B cell (primary cell): ENCODE measurements around the gene BOD1L2. TPM values are rescaled to one million over a fixed set of nuclear protein-coding genes. Genes with fewer than 3 reads are reported as not detected.

ENCODE experiments used
- ATAC-seq: fragments of 200-7000 bp; cut with Tn5 transposase; one replicate; pipeline ENCODE4 v1.10.0; 2021; ENCODE audit warnings: low read depth, mild to moderate bottlenecking, moderate number of reproducible peaks, moderate library complexity
- CTCF ChIA-PET: fragments of 350-600 bp; sonication (Branson Sonifier 250); formaldehyde crosslinking; loops from one replicate; lab custom pipeline; 2021; ENCODE audit warnings: antibody characterized with exemption, inconsistent platforms; lab: Charles Lee
- POLR2A ChIA-PET: fragments of 350-600 bp; sonication (Branson Sonifier 250); formaldehyde crosslinking; loops from one replicate; lab custom pipeline; 2021; ENCODE audit warnings: antibody characterized with exemption; lab: Charles Lee
- DNase-seq: peaks from one replicate; pipeline ENCODE4 v3.0.0; 2013
- H2AFZ ChIP-seq: 2 replicates; pipeline ENCODE4 v1.6.1; 2012; ENCODE audit warnings: mild to moderate bottlenecking, low read depth, low read length; ENCODE audit not compliant: insufficient read depth, poor library complexity, severe bottlenecking
- H3K27ac ChIP-seq, 2 donors: 1 replicate in 1 of 2; 2 replicates in 1 of 2; pipeline ENCODE4 v1.5.1; 2012 to 2013; ENCODE audit warnings: low read length in 2 of 2, mild to moderate bottlenecking in 2 of 2, moderate library complexity in 1 of 2
- H3K27me3 ChIP-seq, 4 experiments: fragments of 200-600 bp in 1 of 4; sonication (generic) in 1 of 4; replicated peaks in 1 of 4; 1 replicate in 2 of 4; 2 replicates in 2 of 4; pipeline versions ENCODE4 v1.6.1 to v1.7.0; 2013 to 2016; ENCODE audit warnings: low read length in 3 of 4, mild to moderate bottlenecking in 2 of 4, mixed read lengths in 1 of 4, moderate library complexity in 1 of 4; ENCODE audit not compliant: insufficient read depth in 4 of 4, control insufficient read depth in 3 of 4; ENCODE audit errors: control extremely low read depth in 1 of 4
- H3K36me3 ChIP-seq, 2 experiments: replicated peaks in 1 of 2; 1 replicate in 1 of 2; 2 replicates in 1 of 2; pipeline versions ENCODE4 v1.6.1 to v1.7.1; 2013; ENCODE audit warnings: low read length in 1 of 2; ENCODE audit not compliant: insufficient read depth in 2 of 2, control insufficient read depth in 1 of 2; ENCODE audit errors: control extremely low read depth in 1 of 2, extremely low read depth in 1 of 2
- H3K4me1 ChIP-seq, 2 donors: fragments of 200-600 bp in 1 of 2; sonication (generic) in 1 of 2; 1 replicate in 1 of 2; 2 replicates in 1 of 2; pipeline versions ENCODE4 v1.5.1 to v1.6.1; 2013 to 2017; ENCODE audit warnings: low read length in 2 of 2; ENCODE audit not compliant: control insufficient read depth in 2 of 2, insufficient read depth in 2 of 2
- H3K4me2 ChIP-seq: replicated peaks from 2 replicates; pipeline ENCODE3; 2012; ENCODE audit warnings: mild to moderate bottlenecking, low read depth, low read length; ENCODE audit not compliant: poor library complexity, severe bottlenecking
- H3K4me3 ChIP-seq, 5 experiments: fragments of 200-600 bp in 1 of 5; sonication (generic) in 1 of 5; 1 replicate in 3 of 5; 2 replicates in 2 of 5; pipeline versions ENCODE4 v1.5.1 to v1.7.0; 2011 to 2016; ENCODE audit warnings: low read length in 4 of 5, mild to moderate bottlenecking in 4 of 5, low read depth in 2 of 5, control low read depth in 1 of 5, moderate library complexity in 1 of 5; ENCODE audit not compliant: insufficient read depth in 1 of 5; ENCODE audit errors: control extremely low read depth in 1 of 5, extremely low read depth in 1 of 5
- H3K79me2 ChIP-seq: fragments of 200-600 bp; sonication (generic); one replicate; pipeline ENCODE4 v1.6.0; 2016; ENCODE audit warnings: low read length; ENCODE audit not compliant: control insufficient read depth, insufficient read depth
- H3K9ac ChIP-seq: fragments of 200-600 bp; sonication (generic); 2 replicates; pipeline ENCODE4 v1.6.1; 2017; ENCODE audit warnings: mild to moderate bottlenecking, low read length, moderate library complexity
- H3K9me3 ChIP-seq, 3 donors: one replicate each; pipeline versions ENCODE4 v1.6.1 to v1.7.1; 2013; ENCODE audit warnings: low read length in 2 of 3; ENCODE audit not compliant: control insufficient read depth in 2 of 3, insufficient read depth in 1 of 3; ENCODE audit errors: control extremely low read depth in 1 of 3
- H4K20me1 ChIP-seq: 2 replicates; pipeline ENCODE4 v1.6.0; 2012; ENCODE audit warnings: mild to moderate bottlenecking, low read length; ENCODE audit not compliant: insufficient read depth, control insufficient read depth, poor library complexity, severe bottlenecking
- H3K27ac Mint-ChIP-seq: one replicate; pipeline ENCODE4 v1.8.0; 2021; ENCODE audit warnings: mixed read lengths
- H3K27me3 Mint-ChIP-seq: one replicate; pipeline ENCODE4 v1.8.0; 2021; ENCODE audit warnings: mixed read lengths
- H3K4me1 Mint-ChIP-seq: one replicate; pipeline ENCODE4 v1.8.0; 2021; ENCODE audit warnings: mixed read lengths
- H3K4me3 Mint-ChIP-seq: one replicate; pipeline ENCODE4 v1.8.0; 2021; ENCODE audit warnings: mixed read lengths
- H3K9me3 Mint-ChIP-seq: one replicate; pipeline ENCODE4 v1.8.0; 2022; ENCODE audit warnings: mixed read lengths; ENCODE audit not compliant: insufficient read depth
- EZH2 ChIP-seq: IDR thresholded peaks from 2 replicates; pipeline ENCODE4 v1.6.1; 2012; ENCODE audit warnings: borderline replicate concordance, low read depth, mild to moderate bottlenecking, moderate library complexity, low read length; ENCODE audit not compliant: insufficient read depth, poor library complexity, severe bottlenecking
- WGBS: methylation state at CpG from one replicate; pipeline ENCODE4 v1.1.5; 2013; ENCODE audit warnings: missing lambda C conversion rate; ENCODE audit not compliant: insufficient coverage; 5-methylcytosine and 5-hydroxymethylcytosine counted together
- intact Hi-C: fragments of 100-400 bp; cut with micrococcal nuclease; formaldehyde crosslinking; loops from one replicate; pipeline ENCODE4 v1.10.0; 2022
- polyA plus RNA-seq: library from polyadenylated mRNA; depleted of rRNA; stranded (reverse); fragments of >200 nt; gene quantifications from 2 replicates; pipeline ENCODE4 v1.2.3, GENCODE V29; 2012
- total RNA-seq, 2 donors: library from RNA; stranded (reverse); fragments of 120-200 nt in 1 of 2; gene quantifications; 1 replicate in 1 of 2; 2 replicates in 1 of 2; pipeline versions ENCODE4 v1.2.3 to v1.2.4, GENCODE V29; 2013 to 2022
- TF ChIP-seq, protein P1 (sequence below): fragments of 200-600 bp; IDR thresholded peaks from one replicate; pipeline ENCODE4 v1.8.0; 2022; ENCODE audit warnings: antibody characterized with exemption, mild to moderate bottlenecking

BOD1L2 gene
- total and polyA plus RNA-seq, 2 donors (not counting 1 experiment from before 2014, with no cell fraction given): not detected

GRCh38 chr18:57171026-57171425, 24.1 kb downstream of the BOD1L2 start:
- no peak for DNase-seq
- TF ChIP-seq EZH2: no peak
- TF ChIP-seq, protein P1, sequence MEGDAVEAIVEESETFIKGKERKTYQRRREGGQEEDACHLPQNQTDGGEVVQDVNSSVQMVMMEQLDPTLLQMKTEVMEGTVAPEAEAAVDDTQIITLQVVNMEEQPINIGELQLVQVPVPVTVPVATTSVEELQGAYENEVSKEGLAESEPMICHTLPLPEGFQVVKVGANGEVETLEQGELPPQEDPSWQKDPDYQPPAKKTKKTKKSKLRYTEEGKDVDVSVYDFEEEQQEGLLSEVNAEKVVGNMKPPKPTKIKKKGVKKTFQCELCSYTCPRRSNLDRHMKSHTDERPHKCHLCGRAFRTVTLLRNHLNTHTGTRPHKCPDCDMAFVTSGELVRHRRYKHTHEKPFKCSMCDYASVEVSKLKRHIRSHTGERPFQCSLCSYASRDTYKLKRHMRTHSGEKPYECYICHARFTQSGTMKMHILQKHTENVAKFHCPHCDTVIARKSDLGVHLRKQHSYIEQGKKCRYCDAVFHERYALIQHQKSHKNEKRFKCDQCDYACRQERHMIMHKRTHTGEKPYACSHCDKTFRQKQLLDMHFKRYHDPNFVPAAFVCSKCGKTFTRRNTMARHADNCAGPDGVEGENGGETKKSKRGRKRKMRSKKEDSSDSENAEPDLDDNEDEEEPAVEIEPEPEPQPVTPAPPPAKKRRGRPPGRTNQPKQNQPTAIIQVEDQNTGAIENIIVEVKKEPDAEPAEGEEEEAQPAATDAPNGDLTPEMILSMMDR: no peak
- Histone ChIP-seq H3K4me1 (no peaks in the 10 kb centered on the region), H3K79me2 (no peaks in the 10 kb centered on the region), H3K4me2 (no peak overlapping the region), H3K36me3 (no peaks in the 10 kb centered on the region), H3K4me3 (no peak overlapping the region), H2AFZ (no peak overlapping the region), H3K9ac (no peak overlapping the region), H4K20me1 (no peaks in the 10 kb centered on the region), H3K27ac (no peak overlapping the region), H3K27me3 (peaks cover 0 to 3% (median under 1%) of the 10 kb centered on the region in 4 experiments), H3K9me3 (peaks cover 0 to 9% (median 5%) of the 10 kb centered on the region in 3 donors)
- intact Hi-C loops: no loop called here
- ChIA-PET CTCF (no interaction called here), POLR2A (no interaction called here)
- no peak overlapping the region for H3K27ac Mint-ChIP-seq
- H3K27me3 Mint-ChIP-seq: peaks cover 30% of the 10 kb centered on the region
- no peak for ATAC-seq
- no CpG with 5 or more reads among the region's 1 CpG for WGBS
- H3K4me3 Mint-ChIP-seq: no peak overlapping the region
- no peaks in the 10 kb centered on the region for H3K9me3 Mint-ChIP-seq
- H3K4me1 Mint-ChIP-seq: no peaks in the 10 kb centered on the region

DNA sequence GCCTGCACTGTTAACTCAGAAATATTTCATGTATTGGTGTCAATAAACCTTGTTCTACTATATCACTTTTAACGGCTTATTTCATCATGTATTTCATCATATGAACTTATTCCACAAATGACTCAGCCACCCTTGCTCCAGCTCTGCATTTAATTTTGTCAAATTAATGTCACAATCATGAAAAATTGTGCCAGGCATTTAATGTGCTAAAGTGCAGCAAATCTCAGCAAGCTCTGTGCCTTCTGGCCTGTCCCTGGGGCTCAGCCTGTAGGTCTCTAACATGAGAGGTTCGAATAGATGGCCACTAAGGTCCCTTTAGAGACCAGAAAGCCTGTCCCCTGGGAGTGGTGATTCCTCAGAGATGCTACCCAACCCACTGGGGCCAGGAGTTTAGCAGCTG, 28.6 kb downstream of the BOD1L2 start:
- Histone ChIP-seq H3K79me2 (no peaks in the 10 kb centered on the region), H3K36me3 (no peaks in the 10 kb centered on the region), H3K4me2 (no peak overlapping the region), H3K9me3 (peaks cover 0 to 11% (median 5%) of the 10 kb centered on the region in 3 donors), H4K20me1 (no peaks in the 10 kb centered on the region), H3K4me1 (no peaks in the 10 kb centered on the region), H2AFZ (no peak overlapping the region), H3K27ac (no peak overlapping the region), H3K27me3 (peaks cover 0 to 2% (median 0%) of the 10 kb centered on the region in 4 experiments), H3K4me3 (no peak overlapping the region), H3K9ac (no peak overlapping the region)
- TF ChIP-seq EZH2: no peak
- TF ChIP-seq, protein P1: no peak
- no peaks in the 10 kb centered on the region for H3K9me3 Mint-ChIP-seq
- ChIA-PET POLR2A (no interaction called here), CTCF (interaction anchor here (0.6 kb wide), 1 partner anchor 21 kb away, joined by 3 read pairs; no protein-coding TSS in a partner anchor)
- no peak overlapping the region for H3K27ac Mint-ChIP-seq
- ATAC-seq (no peak), DNase-seq (no peak)
- peaks cover 4% of the 10 kb centered on the region for H3K27me3 Mint-ChIP-seq
- 100% methylated on average over 2 of the region's 2 CpGs for WGBS
- H3K4me1 Mint-ChIP-seq: no peaks in the 10 kb centered on the region
- H3K4me3 Mint-ChIP-seq: no peak overlapping the region
- intact Hi-C loops: no loop called here
